HepG2 (cell line): ENCODE data around the gene MYO7B. TPM values are rescaled to one million over a fixed set of nuclear protein-coding genes. Genes with fewer than 3 reads are reported as not detected.

Source experiments
- ELF1 ChIP-seq: sonication (generic); formaldehyde crosslinking; IDR thresholded peaks from 2 replicates; pipeline ENCODE4 v1.4.0; 2020; ENCODE audit warnings: missing genetic modification reagents
- HOXD1 ChIP-seq: sonication (generic); formaldehyde crosslinking; IDR thresholded peaks from 2 replicates; pipeline ENCODE4 v1.5.0; 2020; ENCODE audit warnings: missing genetic modification reagents
- LCORL ChIP-seq, 2 experiments: fragments of 450-650 bp in 1 of 2; sonication (generic) in 1 of 2; formaldehyde crosslinking in 1 of 2; IDR thresholded peaks; 2 replicates each; pipeline versions ENCODE4 v1.5.0 to v1.6.1; 2017 to 2020; ENCODE audit warnings: antibody characterized with exemption in 1 of 2, missing genetic modification reagents in 1 of 2
- SP1 ChIP-seq, 2 experiments: fragments of 450-650 bp in 1 of 2; sonication (generic) in 1 of 2; formaldehyde crosslinking in 1 of 2; IDR thresholded peaks; 2 replicates each; pipeline versions ENCODE4 v1.4.0 to v1.6.1; 2016 to 2020; ENCODE audit warnings: missing genetic modification reagents in 1 of 2
- ZFP36L1 ChIP-seq: sonication (generic); formaldehyde crosslinking; IDR thresholded peaks from 2 replicates; pipeline ENCODE4 v1.8.0; 2022; ENCODE audit warnings: mild to moderate bottlenecking, missing genetic modification reagents, moderate library complexity
- ZNF644 ChIP-seq: IDR thresholded peaks from 2 replicates; pipeline ENCODE4 v1.6.1; 2016; ENCODE audit warnings: low read depth
- ZSCAN29 ChIP-seq: sonication (generic); formaldehyde crosslinking; conservative IDR thresholded peaks from 2 replicates; pipeline ENCODE4 v1.4.0; 2020; ENCODE audit warnings: mild to moderate bottlenecking, missing genetic modification reagents
- polyA plus RNA-seq, 8 experiments: library from polyadenylated mRNA; depleted of rRNA in 3 of 8; stranded (reverse) in 7 of 8; unstranded in 1 of 8; fragments of >200 nt; fragmentation: Illumina TruSeq in 4 of 8; extraction: Trizol in 4 of 8; gene quantifications; 2 replicates each; pipeline versions ENCODE4 v1.2.1 to v1.2.3, GENCODE V29; 2011 to 2016; ENCODE audit warnings: low read depth in 4 of 8, missing spikeins in 1 of 8, mixed read lengths in 1 of 8; ENCODE audit not compliant: insufficient read depth in 1 of 8
- total RNA-seq, 5 experiments: library from RNA; depleted of rRNA; stranded (reverse); fragments of >200 nt; fragmentation: Illumina TruSeq; extraction: Trizol; gene quantifications; 2 replicates each; pipeline ENCODE4 v1.2.3, GENCODE V29; 2016; ENCODE audit warnings: low read depth in 1 of 5
- TF ChIP-seq, protein P1 (sequence below): sonication (generic); formaldehyde crosslinking; IDR thresholded peaks from 2 replicates; pipeline ENCODE4 v1.4.0; 2020; ENCODE audit warnings: mild to moderate bottlenecking, missing genetic modification reagents
- TF ChIP-seq, protein P2 (sequence below): IDR thresholded peaks from 2 replicates; pipeline ENCODE4 v1.4.0; 2020; ENCODE audit warnings: mild to moderate bottlenecking, missing genetic modification reagents
- TF ChIP-seq, protein P3 (sequence below): sonication (generic); formaldehyde crosslinking; conservative IDR thresholded peaks from 2 replicates; pipeline ENCODE4 v1.4.0; 2020; ENCODE audit warnings: missing genetic modification reagents
- TF ChIP-seq, protein P4 (sequence below): sonication (generic); formaldehyde crosslinking; IDR thresholded peaks from 2 replicates; pipeline ENCODE4 v1.4.0; 2020; ENCODE audit warnings: mild to moderate bottlenecking, missing genetic modification reagents
- TF ChIP-seq, protein P5 (sequence below): sonication (generic); formaldehyde crosslinking; IDR thresholded peaks from 2 replicates; pipeline ENCODE4 v1.5.1; 2020; ENCODE audit warnings: missing genetic modification reagents, mild to moderate bottlenecking, borderline replicate concordance
- TF ChIP-seq, protein P6 (sequence below): sonication (generic); formaldehyde crosslinking; IDR thresholded peaks from 2 replicates; pipeline ENCODE4 v1.9.0; 2021; ENCODE audit warnings: missing genetic modification reagents, mild to moderate bottlenecking, borderline replicate concordance

Gene MYO7B
- total and polyA plus RNA-seq, 2 of the 13 experiments (the other 11 are each of a cell fraction or from before 2014, with no cell fraction given) = not detected

DNA sequence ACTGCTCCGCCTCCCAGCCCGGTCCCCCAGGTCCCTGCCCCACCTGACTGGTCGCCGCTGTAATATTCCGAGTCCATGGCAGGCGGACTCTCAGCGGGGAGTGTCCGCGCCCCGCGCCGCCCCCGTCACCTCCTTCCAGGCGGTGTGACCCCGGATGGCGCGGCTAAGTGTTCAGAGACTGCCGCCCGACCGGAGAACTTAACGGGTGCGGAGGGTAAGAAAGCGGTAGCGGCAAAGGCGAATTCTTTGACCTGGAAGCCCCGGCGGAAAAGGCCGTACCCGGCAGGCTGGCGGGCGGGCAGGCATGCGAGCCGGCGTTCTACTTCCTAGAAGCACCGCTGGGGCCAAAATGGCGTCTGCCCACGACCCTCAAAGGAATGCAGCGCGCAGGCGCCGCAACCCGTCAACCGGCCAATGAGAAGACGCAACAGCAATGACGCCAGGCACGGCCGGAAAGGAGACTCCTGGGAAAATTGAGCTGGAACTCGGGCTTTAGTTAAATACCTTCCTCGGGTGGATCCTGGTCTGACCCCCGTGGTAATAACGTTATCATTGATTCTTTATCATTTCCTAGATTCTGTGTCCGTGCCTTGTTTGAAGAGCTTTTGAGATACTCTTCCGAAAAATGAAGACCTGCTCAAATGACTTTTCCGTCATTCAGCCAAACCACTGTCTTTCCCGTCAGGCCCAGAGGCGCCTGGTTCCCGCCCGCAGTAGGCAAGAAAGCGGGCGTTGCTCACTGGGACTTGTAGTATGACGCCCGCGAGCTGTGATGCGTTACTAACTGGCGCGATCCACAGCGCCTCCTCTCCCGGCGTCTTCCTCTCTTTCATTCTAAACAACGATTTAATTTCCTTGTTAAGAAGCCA lies 9.1 kb upstream of the MYO7B start, which contains the start of gene IWS1 (continued):
- TF ChIP-seq, protein P1, sequence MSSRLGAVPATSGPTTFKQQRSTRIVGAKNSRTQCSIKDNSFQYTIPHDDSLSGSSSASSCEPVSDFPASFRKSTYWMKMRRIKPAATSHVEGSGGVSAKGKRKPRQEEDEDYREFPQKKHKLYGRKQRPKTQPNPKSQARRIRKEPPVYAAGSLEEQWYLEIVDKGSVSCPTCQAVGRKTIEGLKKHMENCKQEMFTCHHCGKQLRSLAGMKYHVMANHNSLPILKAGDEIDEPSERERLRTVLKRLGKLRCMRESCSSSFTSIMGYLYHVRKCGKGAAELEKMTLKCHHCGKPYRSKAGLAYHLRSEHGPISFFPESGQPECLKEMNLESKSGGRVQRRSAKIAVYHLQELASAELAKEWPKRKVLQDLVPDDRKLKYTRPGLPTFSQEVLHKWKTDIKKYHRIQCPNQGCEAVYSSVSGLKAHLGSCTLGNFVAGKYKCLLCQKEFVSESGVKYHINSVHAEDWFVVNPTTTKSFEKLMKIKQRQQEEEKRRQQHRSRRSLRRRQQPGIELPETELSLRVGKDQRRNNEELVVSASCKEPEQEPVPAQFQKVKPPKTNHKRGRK (CRISPR knock-in tag) = 0 out of 2 replicates have a peak, but pooled peaks have one; percentile 43
- TF ChIP-seq ZNF644 (CRISPR knock-in tag) (no peak), LCORL (IDR thresholded peaks at IDR 0.05) (no peak), LCORL (CRISPR knock-in tag; IDR thresholded peaks at IDR 0.05) (peak; percentile 52), ZSCAN29 (CRISPR knock-in tag) (peak; percentile 76; the same call in 1 of the 2 replicates), SP1 (IDR thresholded peaks at IDR 0.05) (no peak), SP1 (CRISPR knock-in tag; IDR thresholded peaks at IDR 0.05) (peak; percentile 35; the same call in 1 of the 2 replicates), HOXD1 (CRISPR knock-in tag) (no peak; the same call in 1 of the 2 replicates), ELF1 (CRISPR knock-in tag) (peak; percentile 86), ZFP36L1 (no peak; the same call in none of the 2 replicates)
- TF ChIP-seq, protein P2, sequence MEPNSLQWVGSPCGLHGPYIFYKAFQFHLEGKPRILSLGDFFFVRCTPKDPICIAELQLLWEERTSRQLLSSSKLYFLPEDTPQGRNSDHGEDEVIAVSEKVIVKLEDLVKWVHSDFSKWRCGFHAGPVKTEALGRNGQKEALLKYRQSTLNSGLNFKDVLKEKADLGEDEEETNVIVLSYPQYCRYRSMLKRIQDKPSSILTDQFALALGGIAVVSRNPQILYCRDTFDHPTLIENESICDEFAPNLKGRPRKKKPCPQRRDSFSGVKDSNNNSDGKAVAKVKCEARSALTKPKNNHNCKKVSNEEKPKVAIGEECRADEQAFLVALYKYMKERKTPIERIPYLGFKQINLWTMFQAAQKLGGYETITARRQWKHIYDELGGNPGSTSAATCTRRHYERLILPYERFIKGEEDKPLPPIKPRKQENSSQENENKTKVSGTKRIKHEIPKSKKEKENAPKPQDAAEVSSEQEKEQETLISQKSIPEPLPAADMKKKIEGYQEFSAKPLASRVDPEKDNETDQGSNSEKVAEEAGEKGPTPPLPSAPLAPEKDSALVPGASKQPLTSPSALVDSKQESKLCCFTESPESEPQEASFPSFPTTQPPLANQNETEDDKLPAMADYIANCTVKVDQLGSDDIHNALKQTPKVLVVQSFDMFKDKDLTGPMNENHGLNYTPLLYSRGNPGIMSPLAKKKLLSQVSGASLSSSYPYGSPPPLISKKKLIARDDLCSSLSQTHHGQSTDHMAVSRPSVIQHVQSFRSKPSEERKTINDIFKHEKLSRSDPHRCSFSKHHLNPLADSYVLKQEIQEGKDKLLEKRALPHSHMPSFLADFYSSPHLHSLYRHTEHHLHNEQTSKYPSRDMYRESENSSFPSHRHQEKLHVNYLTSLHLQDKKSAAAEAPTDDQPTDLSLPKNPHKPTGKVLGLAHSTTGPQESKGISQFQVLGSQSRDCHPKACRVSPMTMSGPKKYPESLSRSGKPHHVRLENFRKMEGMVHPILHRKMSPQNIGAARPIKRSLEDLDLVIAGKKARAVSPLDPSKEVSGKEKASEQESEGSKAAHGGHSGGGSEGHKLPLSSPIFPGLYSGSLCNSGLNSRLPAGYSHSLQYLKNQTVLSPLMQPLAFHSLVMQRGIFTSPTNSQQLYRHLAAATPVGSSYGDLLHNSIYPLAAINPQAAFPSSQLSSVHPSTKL (CRISPR knock-in tag) = 0 out of 2 replicates have a peak, but pooled peaks have one; percentile 13
- TF ChIP-seq, protein P3, sequence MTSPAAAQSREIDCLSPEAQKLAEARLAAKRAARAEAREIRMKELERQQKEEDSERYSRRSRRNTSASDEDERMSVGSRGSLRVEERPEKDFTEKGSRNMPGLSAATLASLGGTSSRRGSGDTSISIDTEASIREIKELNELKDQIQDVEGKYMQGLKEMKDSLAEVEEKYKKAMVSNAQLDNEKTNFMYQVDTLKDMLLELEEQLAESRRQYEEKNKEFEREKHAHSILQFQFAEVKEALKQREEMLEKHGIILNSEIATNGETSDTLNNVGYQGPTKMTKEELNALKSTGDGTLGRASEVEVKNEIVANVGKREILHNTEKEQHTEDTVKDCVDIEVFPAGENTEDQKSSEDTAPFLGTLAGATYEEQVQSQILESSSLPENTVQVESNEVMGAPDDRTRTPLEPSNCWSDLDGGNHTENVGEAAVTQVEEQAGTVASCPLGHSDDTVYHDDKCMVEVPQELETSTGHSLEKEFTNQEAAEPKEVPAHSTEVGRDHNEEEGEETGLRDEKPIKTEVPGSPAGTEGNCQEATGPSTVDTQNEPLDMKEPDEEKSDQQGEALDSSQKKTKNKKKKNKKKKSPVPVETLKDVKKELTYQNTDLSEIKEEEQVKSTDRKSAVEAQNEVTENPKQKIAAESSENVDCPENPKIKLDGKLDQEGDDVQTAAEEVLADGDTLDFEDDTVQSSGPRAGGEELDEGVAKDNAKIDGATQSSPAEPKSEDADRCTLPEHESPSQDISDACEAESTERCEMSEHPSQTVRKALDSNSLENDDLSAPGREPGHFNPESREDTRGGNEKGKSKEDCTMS = no peak
- TF ChIP-seq, protein P4, sequence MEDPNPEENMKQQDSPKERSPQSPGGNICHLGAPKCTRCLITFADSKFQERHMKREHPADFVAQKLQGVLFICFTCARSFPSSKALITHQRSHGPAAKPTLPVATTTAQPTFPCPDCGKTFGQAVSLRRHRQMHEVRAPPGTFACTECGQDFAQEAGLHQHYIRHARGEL (CRISPR knock-in tag) = peak; percentile 89; the same call in 1 of the 2 replicates
- TF ChIP-seq, protein P5, sequence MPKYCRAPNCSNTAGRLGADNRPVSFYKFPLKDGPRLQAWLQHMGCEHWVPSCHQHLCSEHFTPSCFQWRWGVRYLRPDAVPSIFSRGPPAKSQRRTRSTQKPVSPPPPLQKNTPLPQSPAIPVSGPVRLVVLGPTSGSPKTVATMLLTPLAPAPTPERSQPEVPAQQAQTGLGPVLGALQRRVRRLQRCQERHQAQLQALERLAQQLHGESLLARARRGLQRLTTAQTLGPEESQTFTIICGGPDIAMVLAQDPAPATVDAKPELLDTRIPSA = peak; percentile 55; the same call in 1 of the 2 replicates
- TF ChIP-seq, protein P6, sequence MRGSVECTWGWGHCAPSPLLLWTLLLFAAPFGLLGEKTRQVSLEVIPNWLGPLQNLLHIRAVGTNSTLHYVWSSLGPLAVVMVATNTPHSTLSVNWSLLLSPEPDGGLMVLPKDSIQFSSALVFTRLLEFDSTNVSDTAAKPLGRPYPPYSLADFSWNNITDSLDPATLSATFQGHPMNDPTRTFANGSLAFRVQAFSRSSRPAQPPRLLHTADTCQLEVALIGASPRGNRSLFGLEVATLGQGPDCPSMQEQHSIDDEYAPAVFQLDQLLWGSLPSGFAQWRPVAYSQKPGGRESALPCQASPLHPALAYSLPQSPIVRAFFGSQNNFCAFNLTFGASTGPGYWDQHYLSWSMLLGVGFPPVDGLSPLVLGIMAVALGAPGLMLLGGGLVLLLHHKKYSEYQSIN (CRISPR knock-in tag) = no peak
